ENCODE results near the gene LMBR1. TPM values are rescaled to one million over a fixed set of nuclear protein-coding genes. Genes with fewer than 3 reads are reported as not detected.
"Not testable (repeated sequence)": the region's sequence is repeated elsewhere in the genome, so short reads cannot be mapped to it uniquely, and the experiment has no call there.

Gene LMBR1
- total RNA-seq, 1 experiment from 2014 or later: 151 TPM

GRCh38 chr7:156848979-156849378 lies 44.0 kb downstream of the LMBR1 start:
- DNase-seq (ENCODE audit: low spot score): no peak

DNA sequence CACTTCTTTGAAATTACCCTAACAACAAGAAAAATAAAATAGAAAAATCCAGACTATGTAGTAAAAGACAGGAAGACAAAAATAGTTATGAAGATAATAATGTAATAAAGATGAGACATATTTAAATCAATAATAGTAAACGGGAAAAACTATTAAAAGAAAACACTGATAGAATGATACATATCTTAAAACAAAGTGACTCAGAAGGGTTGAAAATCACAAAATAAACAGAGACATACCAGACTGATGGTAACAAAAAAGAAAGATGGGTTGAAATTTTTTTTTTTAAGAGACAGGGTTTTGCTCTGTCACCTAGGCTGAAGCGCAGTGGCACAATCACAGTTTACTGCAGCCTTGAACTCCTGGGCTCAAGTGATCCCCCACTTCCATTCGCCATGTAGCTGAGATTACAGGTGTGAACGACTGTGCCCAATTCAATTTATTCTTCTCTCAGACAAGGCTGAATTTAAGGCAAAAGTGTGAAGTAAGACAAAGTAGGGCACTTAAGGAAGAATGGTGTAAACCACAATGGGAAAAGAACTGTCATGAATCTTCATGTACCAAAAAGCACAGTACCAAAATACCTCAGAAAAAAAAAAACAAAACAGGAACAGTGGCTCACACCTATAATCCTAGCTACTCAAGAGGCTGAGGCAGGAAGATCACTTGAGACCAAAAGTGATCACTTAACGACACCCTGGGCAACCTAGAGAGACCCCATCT lies 47.4 kb downstream of the LMBR1 start:
- DNase-seq (ENCODE audit: low spot score): no peak

DNA sequence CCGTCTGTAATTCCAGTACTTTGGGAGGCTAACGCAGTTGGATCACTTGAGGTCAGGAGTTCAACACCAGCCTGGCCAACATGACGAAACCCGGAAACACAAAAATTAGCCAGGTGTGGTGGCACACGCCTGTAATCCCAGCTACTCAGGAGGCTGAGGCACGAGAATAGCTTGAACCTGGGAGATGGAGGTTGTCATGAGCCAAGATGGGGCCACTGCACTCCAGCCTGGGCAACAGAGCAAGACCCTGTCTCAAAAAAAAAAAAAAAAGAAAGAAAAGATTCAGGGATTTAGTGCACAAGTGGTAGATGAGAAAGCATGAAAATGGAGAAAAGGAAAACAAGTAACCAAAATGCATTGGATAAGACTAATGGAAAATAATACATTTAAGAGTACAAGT lies 49.4 kb downstream of the LMBR1 start:
- DNase-seq (ENCODE audit: low spot score): not testable (repeated sequence)

- no peak for DNase-seq (ENCODE audit: low spot score)
Observed at GRCh38 chr7:156843157-156843556, 49.8 kb downstream of the LMBR1 start.

- no peak for DNase-seq (ENCODE audit: low spot score)
Observed at GRCh38 chr7:156842740-156843140, 50.2 kb downstream of the LMBR1 start.

DNA sequence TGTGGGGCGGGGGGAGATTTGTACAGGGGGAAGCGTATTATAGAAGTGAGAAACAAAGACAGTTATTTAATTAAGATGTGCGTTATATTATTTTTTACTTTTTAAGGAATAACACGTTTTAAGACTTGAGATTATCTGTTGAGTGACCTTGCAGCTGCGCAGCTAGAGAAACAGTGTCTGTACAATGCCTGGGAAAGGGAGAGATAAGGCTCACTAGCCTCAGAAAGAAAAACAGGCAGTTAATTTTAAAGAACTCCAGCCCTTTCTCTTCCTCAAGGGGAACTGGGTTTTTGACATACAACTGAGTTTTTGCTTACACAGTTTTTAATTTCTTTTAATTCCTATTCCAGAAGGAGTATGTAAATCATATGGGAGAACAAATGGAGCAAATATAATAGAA lies 50.7 kb downstream of the LMBR1 start:
- DNase-seq (ENCODE audit: low spot score): no peak

- DNase-seq (ENCODE audit: low spot score): no peak
Observed at GRCh38 chr7:156841497-156841896, 51.5 kb downstream of the LMBR1 start.

DNA sequence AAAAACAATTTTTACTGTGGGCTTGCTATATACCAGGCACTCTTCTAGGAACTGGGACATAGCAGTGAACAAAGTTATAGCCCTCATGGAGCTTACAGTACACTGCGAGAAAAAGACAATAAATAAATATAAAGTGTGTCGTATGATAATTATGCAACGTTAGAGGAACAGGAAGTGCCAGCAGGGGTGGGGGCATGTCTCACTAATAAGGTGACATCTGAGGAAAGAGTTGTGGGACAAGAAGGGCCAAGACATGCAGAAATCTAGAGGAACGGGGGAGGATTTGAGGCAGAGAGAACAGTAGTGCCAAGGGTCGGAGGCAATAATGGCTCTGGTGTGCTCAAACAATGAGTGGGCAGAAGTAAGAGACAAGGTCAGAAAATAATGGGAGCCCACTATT lies 52.8 kb downstream of the LMBR1 start:
- no peak for DNase-seq (ENCODE audit: low spot score)

GRCh38 chr7:156836443-156836842 lies 56.5 kb downstream of the LMBR1 start:
- no peak for DNase-seq (ENCODE audit: low spot score)

GRCh38 chr7:156834462-156834861 lies 58.5 kb downstream of the LMBR1 start:
- no peak for DNase-seq (ENCODE audit: low spot score)

GRCh38 chr7:156833312-156833711 lies 59.7 kb downstream of the LMBR1 start:
- no peak for DNase-seq (ENCODE audit: low spot score)

- DNase-seq (ENCODE audit: low spot score): no peak
Observed at GRCh38 chr7:156832195-156832877, 60.6 kb downstream of the LMBR1 start.

- DNase-seq (ENCODE audit: low spot score): no peak
Observed at GRCh38 chr7:156829669-156830336, 63.2 kb downstream of the LMBR1 start.

DNA sequence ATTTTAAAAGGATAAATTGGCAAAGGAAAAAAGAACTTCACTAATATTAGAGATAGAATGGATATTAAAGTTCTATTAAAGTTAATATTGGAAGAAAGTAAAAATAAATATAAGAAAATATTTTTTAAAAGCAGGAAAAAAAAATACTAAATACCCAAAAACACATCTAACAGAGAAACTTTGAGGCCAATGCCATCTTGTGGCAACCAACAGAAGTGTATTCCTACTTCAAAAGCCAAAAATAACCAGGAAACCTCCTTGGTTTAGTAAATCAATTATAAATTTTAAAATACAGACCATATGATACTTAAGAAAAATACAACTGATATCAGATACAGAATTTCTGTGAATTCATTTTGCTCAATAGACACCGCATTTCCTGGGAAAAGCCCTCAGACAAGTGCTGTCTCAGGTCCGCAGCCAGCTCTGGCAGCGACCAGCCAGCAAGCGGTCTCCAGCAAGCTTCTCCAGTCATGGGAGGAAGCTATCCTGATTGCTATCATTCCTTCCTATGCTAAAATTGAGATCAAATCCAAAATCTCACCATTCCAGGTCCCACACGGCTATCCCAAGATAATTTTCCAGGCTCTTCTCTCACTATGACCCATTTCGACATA lies 65.3 kb downstream of the LMBR1 start:
- peak; percentile 33 for DNase-seq (ENCODE audit: low spot score)

GRCh38 chr7:156823435-156823834 lies 69.5 kb downstream of the LMBR1 start:
- no peak for DNase-seq (ENCODE audit: low spot score)

GRCh38 chr7:156820445-156821063 lies 72.4 kb downstream of the LMBR1 start:
- no peak for DNase-seq (ENCODE audit: low spot score)

DNA sequence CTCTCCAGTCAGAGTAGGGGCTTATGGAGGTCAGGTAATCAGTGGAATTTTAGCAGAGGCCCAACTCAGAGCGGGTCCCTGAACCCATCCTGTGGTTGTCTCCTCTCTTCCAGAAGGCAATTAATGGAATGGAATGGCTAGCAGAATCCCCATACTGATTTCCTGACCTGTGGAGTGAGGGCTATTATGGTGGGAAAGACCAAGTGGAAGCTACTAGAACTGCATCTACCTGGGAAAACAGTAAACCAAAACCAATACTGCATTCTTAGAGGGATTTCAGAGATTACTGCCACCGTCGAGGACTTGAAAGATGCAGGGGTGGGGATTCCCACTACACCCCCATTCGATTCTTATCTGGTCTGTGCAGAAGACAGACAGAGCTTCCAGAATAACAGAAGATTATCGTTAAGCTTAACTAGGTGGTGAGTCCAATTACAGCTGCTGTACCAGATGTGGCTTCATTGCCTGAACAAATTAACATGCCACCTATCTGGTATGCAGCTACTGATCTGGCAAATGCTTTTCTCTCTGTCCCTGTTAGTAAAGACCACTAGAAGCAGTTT lies 73.2 kb downstream of the LMBR1 start:
- DNase-seq (ENCODE audit: low spot score): no peak

- no peak for DNase-seq (ENCODE audit: low spot score)
Observed at GRCh38 chr7:156818133-156818532, 74.8 kb downstream of the LMBR1 start.

GRCh38 chr7:156816943-156817572 lies 75.9 kb downstream of the LMBR1 start:
- peak; percentile 47 for DNase-seq (ENCODE audit: low spot score)

DNA sequence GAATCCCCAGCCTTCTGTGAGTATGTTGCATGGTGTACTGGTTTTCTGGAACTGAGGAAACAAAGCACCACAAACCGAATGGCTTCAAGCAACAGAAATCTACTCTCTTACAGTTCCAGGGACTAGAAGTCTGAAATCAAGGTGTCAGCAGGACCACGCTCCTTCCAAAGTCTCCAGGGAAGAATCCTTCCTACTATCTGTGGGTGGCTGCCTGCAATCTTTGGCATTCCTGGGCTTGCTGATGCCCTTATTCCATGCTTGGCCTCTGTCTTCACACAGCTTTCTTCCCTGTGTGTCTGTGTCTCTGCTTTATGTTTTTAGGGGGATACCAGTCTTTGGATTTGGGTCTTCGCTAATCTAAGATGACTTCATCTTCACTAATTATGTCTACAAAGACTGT lies 81.3 kb downstream of the LMBR1 start:
- DNase-seq (ENCODE audit: low spot score): no peak

DNA sequence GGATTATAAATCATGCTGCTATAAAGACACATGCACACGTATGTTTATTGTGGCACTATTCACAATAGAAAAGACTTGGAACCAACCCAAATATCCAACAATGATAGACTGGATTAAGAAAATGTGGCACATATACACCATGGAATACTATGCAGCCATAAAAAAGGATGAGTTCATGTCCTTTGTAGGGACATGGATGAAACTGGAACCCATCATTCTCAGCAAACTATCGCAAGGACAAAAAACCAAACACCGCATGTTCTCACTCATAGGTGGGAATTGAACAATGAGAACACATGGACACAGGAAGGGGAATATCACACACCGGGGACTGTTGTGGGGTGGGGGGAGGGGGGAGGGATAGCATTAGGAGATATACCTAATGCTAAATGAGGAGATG lies 89.3 kb downstream of the LMBR1 start:
- not testable (repeated sequence) for DNase-seq (ENCODE audit: low spot score)
